GM03348 (cell line): Measurements from ENCODE around the gene MTNR1B.
A peak's percentile ranks its signal among the peaks of the same experiment; 100 is the strongest.

ENCODE experiments used
- DNase-seq: peaks from one replicate; pipeline ENCODE4 v3.0.0; 2012; ENCODE audit warnings: low spot score

MTNR1B gene

DNA sequence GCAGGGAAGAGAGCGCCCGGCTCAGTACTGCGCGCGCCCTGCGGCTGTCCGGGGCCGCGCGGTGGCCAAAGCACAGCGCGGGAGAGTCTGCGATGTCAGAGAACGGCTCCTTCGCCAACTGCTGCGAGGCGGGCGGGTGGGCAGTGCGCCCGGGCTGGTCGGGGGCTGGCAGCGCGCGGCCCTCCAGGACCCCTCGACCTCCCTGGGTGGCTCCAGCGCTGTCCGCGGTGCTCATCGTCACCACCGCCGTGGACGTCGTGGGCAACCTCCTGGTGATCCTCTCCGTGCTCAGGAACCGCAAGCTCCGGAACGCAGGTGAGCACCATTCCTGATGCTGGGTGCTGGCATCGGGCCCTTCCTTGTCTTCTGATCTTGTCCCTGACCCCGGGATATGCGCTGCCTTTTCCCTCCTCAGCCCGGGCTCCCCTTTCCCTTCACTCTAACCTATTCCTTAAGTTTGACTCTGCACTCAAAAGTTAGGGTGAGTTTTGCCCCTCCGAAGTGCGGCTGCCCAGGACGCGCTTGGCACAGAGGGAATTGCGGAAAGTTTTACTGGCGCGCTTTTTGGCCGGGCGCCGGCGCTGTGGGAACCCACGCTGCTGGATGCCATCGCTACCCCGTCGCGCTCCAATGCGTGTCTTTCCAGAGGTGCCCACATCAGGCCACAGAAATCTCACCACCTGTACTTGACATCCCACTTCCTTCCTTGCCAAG, at the start of gene MTNR1B:
Gene MTNR1B, plus strand, starts transcription at position 18 of the 714 bp plus-strand sequence. Its CDS starts 75 bp downstream, at position 93.
- DNase-seq, result peak; percentile 22

DNA sequence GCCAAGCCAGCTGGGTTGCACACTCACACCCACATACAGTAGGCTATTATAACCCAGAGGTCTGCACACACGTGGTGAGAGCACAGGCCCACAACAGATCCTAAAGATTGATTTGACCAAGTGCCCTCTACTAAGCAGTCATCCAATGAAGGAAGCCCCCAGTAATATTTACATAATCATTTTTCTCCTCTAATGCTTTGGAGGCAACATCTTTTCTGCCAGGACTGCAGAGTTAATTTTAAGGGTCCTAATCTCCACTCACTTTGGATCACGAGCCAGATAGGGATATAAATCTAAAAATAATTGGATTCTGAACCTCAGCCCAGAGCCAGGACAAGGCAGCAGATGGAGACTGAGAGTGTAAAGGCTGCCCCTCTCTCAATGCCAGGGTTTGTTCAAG, 49.1 kb upstream of the MTNR1B start:
- no peak for DNase-seq

DNA sequence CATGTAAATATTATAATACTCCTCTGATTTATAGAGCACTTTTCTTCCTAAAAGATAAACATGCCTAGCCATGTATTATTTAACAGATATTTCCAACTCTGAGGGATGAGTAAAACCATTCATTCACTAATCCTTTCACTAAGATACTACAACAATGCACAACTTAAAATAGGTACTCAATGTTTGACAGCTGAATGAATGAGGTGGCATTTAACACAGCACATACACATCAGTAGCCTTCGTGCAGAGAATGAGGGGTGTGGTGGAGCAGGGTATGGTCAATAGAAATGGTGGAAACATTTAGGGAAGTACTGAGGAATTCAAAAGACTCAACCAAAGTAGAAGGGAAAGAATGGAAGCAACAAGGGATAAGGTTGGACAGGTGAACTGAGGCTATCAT, 46.7 kb upstream of the MTNR1B start:
- DNase-seq, result no peak

DNA sequence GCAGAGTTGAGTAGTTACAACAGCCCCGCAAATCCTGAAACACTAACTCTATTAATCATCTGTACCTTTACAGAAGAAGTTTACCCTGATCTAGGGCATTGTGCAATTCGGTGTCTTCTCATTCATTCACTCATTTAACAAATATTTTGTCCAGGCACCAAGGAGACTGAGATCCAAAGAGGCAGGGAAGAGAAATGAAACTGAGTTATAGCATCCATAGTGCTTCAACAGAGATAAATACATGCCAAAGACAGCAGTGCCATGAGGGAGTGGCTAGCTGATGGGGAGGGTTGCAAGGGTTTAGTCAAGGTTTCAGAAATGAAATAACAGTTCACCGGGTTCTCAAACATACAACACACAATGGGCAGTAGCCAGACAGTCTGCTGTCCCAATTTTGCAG, 40.2 kb upstream of the MTNR1B start:
- DNase-seq, result peak; percentile 48

DNA sequence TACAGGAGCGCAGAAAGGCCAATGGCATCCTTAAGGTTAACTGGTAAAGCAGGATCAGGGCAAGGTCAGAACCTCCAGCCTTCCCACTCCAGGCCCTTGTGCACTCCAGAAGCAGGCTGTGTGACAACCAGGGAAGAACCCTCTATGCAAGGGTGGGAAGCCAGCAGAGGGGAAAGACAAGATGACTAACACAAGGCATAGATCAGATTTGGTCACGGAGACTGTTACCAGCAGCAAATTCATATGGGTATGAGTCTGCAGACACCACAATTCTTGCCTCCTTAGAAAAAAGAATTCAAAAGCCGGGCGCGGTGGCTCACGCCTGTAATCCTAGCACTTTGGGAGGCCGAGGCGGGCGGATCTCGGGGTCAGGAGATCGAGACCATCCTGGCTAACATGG, 39.8 kb upstream of the MTNR1B start:
- peak; percentile 35 for DNase-seq

DNA sequence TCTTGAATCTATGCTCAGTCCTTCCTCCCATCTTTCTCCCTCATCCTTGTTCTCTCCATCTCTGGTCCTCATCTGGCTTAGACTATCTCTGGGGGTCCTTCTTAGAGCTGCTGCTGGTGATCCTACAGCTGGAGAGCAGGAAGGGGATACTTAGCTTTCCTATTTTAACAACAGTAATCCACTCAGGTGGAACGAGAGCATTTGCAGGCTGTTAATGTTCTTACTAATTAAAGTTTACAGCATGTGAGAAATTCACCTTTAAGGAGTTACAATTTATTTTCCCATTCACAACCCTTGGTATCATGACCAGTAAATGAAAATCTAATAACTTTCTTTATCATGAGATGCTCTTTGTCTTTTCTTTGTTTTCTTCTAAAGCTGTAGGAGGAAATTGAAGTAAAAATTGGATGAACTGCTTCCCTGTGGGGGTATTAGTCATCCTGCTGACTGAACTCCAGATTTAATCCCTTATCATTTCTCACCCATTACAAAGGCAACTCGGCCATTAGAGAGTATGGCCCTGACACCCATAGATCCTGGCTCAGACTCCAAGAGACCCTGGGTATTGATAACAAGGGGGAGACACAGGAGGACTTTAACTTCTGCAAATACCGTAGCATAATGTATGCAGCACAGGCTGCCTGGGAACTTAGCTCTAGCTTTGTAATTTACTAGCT, 37.6 kb upstream of the MTNR1B start:
- peak; percentile 59 for DNase-seq

DNA sequence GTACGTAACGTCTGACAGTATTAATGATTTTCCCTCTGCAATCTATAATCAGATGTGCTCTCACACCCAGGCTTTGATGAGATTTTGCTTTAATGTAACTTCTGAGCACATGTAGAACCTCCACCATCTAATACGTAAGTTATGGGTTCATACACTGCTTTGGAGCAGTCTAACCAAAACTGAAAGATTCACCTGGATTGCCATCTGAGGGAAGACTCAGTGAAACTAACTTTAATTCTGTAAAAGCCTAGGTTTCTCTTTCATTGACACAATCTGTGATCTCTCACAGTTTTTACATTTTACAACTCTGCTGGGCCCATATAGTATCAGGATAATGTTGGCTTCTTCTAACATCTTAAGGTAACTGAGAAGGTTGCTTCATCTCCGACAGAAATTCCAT, 30.1 kb upstream of the MTNR1B start:
- DNase-seq, result no peak

DNA sequence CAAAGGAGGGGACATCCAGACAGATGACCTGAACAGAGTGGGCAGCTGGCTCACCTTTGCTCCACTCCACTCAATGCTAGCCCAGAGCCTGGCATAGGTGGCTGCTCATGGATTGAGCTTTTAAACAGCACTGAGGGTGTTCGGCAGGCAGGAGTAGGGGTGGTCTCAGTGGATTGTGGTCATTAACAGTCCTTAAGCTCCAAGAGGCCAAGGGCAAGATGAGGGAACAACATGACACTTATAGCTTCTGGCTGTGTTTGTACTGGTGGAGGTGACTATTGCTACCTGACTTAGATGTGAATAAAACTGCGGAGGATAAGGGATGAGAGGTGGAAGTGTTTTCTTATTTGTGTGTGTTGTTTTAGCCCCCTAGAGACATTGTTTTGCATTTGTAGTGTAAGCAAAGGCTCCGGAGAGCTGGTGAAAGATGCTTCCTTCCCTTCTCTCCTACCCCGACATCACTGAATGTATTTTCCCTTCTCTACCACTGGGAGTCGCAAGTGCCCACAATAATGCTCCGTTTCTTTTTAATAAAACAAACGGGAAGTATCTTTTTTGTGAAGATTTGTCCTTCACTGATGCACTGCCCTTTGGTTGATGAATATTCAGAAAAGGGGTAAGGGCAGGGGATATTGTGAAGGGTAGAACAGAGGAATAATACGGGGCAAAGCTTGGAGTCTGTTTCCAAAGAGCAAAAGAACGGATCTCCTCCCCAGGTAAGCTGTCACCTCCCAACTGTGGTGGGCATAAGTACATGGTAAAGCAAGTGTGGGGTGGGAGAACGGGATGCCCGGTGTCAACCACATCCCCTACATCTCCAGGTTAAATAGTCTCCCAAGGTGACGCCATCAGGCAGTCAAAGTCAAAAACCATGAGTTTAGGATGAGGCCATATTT, 27.5 kb upstream of the MTNR1B start:
- DNase-seq, result peak; percentile 83

DNA sequence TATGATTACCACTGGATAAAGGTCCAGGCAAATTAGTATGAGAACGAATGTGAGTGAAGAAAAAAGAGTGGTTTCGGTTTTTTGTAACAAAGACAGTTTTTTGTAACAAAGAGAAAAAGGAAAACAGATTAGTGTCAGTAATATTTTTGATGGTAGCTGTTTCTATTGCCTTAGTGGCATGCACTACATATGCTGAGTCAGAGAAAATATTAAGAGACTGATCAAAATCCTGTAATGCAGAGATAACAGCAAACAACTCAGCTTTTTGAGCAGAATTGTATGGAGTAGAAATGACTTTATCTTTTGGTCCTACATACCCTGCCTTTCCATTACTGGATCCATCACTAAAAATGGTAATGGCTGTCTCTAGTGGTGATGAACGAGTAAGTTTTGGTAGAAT, 22.7 kb upstream of the MTNR1B start:
- no peak for DNase-seq

DNA sequence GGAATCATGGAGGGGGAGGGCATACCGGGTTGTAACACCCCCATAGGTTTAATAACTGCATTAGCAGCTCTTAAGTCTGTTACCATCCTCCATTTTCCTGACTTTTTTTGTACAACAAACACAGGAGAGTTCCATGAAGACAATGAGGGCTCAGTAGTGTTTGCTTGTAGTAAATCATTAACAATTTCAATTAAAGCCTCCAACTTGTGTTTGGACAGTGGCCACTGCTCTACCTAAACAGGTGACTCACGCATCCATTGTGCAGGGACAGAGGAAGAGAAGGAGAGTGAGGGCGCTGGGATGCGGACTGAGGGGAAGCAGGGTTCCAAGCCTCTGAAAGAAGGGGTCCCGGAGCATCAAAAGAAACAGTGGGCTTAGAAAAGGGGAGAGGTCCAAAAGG, 21.3 kb upstream of the MTNR1B start:
- DNase-seq, result no peak

DNA sequence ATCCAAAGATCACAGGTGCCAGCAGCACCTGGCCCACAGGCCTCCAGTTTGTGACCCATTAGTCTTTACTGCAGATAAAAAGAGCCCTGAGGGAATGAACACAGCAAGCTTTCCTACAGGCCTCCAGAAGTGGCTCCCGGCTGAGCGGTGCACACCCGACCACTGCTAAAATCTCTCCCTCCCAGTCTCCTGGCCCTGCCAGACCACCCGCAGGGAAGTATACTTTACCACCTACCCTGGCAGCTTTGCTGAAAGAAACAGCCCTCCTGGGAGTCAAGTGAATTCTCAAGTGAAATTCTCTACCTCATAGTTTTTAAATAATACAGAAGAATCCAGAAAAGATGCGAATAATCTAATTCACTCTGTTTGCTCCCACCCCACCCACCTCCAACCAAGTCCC, 15.4 kb upstream of the MTNR1B start:
- no peak for DNase-seq

DNA sequence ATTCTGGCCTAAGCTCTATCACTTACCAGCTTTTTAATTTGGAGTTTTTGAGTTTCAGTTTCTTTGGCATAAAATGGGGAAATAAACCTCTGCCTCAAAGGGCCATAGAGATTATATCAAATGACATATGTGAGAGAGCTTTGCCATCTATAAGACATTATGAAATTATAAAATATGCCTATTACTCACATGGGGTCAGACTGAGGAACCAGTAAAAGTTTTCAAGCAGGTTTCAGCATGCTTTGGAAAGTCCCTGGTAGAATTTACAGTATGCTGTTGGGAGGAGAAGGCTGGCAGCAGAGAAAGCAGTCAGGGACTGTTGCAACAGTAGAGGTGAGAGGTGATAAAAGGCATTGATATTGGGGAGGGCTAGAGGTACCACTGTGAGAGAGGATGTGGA, 13.6 kb upstream of the MTNR1B start:
- no peak for DNase-seq

DNA sequence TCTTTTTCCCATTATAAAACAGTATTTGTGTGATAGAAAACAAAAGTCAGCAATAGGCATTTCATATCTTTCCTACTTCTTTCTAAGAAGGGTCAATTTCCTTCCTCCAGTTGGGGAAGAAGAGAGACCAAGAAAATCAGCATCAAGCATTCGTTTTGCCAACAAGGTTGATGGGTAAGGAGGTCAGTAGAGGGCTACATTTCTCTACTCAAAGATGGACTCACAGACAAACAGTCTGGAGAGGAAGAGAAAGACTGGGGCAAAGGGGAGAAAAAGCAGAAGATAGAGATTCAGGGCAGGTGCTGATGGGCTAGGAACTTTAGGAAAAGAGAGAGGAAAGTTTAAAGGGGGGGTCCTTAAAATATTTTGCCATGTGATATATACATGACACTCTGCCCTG, 8.6 kb upstream of the MTNR1B start:
- DNase-seq, result no peak

DNA sequence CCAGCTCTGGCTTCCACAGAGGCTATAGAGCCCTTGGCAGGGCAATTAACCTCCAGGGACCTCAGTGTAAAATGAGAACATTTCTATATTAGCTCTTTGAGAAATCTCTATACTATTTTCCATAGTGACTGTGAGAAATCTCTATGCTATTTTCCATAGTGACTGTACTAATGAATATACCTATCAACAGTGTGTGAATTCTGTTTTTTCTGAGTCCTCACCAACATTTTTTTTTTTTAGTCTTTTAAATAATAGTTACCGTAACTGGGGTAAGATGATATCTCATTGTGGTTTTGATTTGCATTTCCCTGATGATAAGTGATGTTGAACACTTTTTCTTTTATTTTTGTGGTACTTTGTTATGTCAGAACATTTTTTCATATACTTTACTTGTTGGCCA, 7.0 kb upstream of the MTNR1B start:
- DNase-seq, result no peak

DNA sequence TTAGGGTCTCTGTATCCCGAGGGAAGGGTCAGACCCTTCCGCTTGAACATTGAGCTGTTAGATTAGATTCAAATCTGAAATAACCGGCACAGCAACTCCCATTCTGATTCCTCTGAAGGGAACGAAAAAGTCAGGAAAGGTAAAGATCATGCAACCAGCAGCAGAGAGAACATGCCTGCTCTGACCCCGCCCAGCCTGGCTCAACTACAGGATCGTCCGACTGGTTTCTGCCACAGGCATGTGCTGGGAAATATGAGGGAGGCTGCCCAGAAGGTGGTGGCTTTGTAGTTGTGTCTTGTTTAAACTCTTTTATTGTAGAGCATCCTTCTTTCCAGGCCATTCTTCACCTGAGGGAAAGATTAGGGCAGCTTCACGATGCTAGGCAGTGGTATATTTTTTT, 5.0 kb upstream of the MTNR1B start:
- peak; percentile 18 for DNase-seq

DNA sequence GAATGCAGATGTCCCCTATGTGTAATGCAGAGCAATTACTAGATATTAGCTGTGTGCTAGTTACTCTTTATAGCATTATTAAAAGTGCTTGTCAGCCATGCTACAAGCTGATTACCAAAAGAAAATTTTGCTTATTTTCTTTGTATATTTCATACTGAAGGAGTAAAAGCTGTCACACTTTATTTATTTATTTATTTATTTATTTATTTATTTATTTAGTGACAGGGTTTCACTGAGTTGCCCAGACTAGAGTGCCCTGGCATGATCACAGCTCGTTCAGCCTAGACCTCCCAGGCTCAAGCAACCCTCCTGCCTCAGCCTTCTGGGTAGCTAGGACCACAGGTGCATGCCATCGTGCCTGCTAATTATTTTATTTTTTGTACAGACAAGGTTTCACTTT, 4.3 kb upstream of the MTNR1B start:
- no peak for DNase-seq

DNA sequence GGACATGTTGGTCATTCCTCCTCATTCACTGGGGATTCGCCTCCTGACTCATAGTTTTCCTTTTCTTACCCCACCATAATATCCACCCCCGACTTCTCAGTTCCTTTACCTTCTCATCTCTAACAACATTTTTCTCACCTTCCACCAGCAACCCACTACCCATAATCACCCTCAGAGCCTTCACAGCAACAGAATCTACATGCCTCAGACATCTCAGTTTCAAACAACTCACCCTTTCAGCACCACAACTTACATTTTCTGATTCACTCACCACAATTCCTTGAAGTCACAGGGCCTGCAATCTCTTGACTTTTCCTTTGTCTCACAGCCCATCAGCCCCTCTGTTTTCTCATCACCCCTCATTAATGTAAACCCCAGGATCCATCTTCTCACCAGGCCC, 2.3 kb upstream of the MTNR1B start:
- no peak for DNase-seq

DNA sequence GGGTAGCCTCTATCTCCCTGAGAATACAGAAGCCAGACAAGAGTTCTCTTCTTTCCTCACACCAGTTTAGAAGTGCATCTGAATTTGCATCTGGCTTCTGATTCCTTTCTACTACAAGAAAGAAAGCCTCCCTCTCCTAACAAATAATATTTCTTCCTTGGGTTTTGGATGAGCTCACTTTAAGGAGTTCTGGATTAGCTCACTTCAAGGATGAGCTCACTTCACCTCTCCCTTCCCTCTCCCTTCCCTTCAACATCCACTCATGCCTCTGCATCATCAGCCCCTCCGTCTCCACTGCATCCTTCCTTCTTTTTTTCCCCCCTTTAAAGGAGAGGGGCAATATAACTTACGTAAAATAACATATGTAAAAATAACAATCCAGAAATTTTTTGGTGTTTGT, 1.6 kb upstream of the MTNR1B start:
- DNase-seq, result no peak

DNA sequence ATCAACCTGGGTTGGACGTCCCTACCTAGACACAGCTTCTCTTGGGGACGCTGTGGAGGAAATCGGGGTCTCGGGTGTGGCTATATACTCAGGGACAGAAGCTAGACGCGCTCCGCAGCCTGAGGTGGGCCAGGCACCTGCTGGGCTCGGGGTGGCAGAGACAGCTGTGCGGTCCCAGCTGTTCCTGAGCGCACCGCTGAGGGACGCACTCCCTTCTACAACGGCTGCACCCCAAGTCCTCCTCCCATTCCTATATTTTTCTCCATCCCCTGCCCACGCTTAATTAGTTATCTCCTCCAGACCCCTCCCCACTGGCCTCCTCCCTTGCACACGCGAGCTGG, 188 bp upstream of the MTNR1B start:
- no peak for DNase-seq

DNA sequence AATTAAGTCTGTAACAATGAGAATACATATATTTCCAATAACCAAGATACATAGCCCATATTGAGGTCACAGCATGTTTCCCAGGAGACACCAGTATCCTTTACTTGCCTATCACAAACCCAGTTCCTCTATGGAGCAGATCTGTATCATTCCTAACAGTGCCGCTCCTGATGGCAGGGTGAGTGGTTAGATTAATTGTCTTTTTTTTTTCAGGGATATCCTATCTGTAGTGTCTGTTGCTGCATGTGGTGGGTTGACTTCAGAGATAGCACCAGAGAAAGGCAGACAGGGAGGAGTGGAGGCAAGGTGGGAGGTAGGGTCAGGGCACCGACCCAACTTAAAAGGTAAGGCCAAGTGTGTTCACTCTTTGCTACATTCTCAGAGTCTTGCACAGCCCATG, 2.8 kb downstream of the MTNR1B start:
- DNase-seq, result no peak

DNA sequence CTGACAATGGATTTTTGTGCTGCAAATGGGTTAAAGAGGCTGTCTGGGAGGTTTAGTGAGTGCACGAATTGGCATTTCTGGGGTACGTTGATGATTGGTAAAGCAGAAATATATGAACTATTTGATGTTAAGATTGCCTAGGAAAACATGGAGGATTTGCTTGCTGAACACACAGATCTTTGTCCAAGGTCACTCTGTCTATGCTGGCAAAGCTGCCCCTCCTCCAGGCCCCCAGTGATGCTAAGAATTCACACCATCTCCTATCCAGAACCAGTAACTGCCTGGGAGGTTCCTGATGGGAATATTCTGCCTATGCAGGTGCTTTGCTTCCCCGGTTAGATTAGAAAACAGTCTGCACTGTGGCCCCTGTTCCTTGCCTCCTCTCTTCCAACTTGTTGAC, 5.8 kb downstream of the MTNR1B start:
- DNase-seq, result no peak

DNA sequence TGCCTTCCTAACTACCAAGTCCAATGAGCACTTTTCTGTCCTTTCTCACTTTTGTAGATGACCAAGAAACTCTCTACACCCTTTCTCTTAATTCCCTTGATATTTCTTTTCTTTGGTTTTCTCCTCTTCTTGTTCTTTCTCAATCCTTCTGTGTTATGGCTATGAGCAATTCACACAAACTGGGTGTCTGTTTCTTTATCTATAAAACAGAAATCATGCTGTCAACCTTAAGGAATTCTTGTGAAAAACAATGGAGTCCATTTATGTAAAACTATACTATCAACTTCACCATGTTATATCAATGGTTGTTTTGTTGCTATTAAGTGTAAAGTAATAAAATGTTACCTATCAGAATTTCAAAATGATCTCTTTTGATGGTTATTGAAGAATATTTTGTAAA, 7.2 kb downstream of the MTNR1B start:
- DNase-seq, result no peak

DNA sequence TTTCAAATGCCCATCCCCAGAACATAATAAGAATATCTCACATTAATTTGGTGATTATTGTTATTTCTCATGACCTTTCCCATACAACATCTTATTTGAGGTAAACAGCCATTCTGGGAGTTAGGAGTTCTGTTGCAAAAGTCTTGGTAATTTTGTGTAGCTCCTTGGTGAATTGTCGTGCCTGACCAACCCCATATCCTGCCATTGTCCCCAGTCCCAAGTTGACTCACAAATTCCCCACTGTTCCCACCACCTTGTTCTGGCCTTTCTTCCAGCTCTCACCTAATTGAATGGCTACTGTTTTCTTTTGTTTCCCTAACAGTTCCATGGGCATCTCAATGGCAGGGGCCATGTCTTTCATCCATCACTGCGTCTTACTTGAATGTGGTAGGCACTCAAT, 8.0 kb downstream of the MTNR1B start:
- no peak for DNase-seq
